GM12873 (cell line): ENCODE measurements around the gene CEP95.

Experiments used
- CTCF ChIP-seq: IDR thresholded peaks from 2 replicates; pipeline ENCODE4 v1.5.1; 2012; ENCODE audit warnings: low read depth, mild to moderate bottlenecking, moderate library complexity, low read length, control low read depth; ENCODE audit not compliant: insufficient read depth; ENCODE audit errors: missing control alignments

Gene CEP95

GRCh38 chr17:64507413-64507782 lies 621 bp downstream of the CEP95 start:
- TF ChIP-seq CTCF, result peak; percentile 58

- TF ChIP-seq CTCF, result no peak
Observed at GRCh38 chr17:64508683-64509082, 1.9 kb downstream of the CEP95 start.

GRCh38 chr17:64509179-64509578 lies 2.4 kb downstream of the CEP95 start:
- no peak for TF ChIP-seq CTCF

- TF ChIP-seq CTCF, result no peak
Observed at GRCh38 chr17:64515419-64515818, 8.6 kb downstream of the CEP95 start.

GRCh38 chr17:64515829-64516228 lies 9.1 kb downstream of the CEP95 start:
- TF ChIP-seq CTCF, result no peak

- no peak for TF ChIP-seq CTCF
Observed at GRCh38 chr17:64519601-64520000, 12.8 kb downstream of the CEP95 start.

GRCh38 chr17:64520359-64520758 lies 13.6 kb downstream of the CEP95 start:
- no peak for TF ChIP-seq CTCF
